DOHH2 (cell line): Measurements from ENCODE around the gene PIGL.

ENCODE experiments used
- CTCF ChIP-seq: fragments of 200-600 bp; sonication (generic); IDR thresholded peaks from one replicate; pipeline ENCODE4 v1.5.1; 2014; ENCODE audit warnings: antibody characterized with exemption, mild to moderate bottlenecking, low read depth, low read length; ENCODE audit not compliant: poor library complexity, severe bottlenecking
- EZH2phosphoT487 ChIP-seq: fragments of 200-600 bp; sonication (generic); IDR thresholded peaks from 2 replicates; pipeline ENCODE4 v1.6.1; 2017; ENCODE audit warnings: borderline replicate concordance, mild to moderate bottlenecking, antibody characterized with exemption, low read length, moderate library complexity, mixed read lengths

GRCh38 chr17:16358394-16358793, 141.4 kb downstream of the PIGL start:
- TF ChIP-seq CTCF (no peak), EZH2phosphoT487 (no peak)
